Right atrium auricular region (tissue), 2 donors: ENCODE measurements around the gene JPH3. TPM values are rescaled to one million over a fixed set of nuclear protein-coding genes. Genes with fewer than 3 reads are reported as not detected.

Experiments
- DNase-seq: peaks from one replicate; pipeline ENCODE4 v3.0.0-alpha.2; 2019; ENCODE audit warnings: low spot score
- H3K27ac ChIP-seq, 2 donors: fragments of 200-600 bp; sonication (generic); 1 replicate in 1 of 2; 2 replicates in 1 of 2; pipeline ENCODE4 v1.5.1; 2016 to 2019
- H3K27me3 ChIP-seq, 2 donors: fragments of 200-600 bp; sonication (generic); one replicate each; pipeline versions ENCODE4 v1.5.1 to v1.6.0; 2017 to 2019
- H3K36me3 ChIP-seq: fragments of 200-600 bp; sonication (generic); one replicate; pipeline ENCODE4 v1.5.1; 2016
- H3K4me1 ChIP-seq, 2 donors: fragments of 200-600 bp; sonication (generic); one replicate each; pipeline versions ENCODE4 v1.5.1 to v1.6.0; 2017 to 2019
- H3K4me3 ChIP-seq, 2 donors: fragments of 200-600 bp; sonication (generic); 1 replicate in 1 of 2; 2 replicates in 1 of 2; pipeline ENCODE4 v1.5.1; 2017 to 2019; ENCODE audit warnings: mild to moderate bottlenecking in 1 of 2, moderate library complexity in 1 of 2
- H3K9me3 ChIP-seq, 2 donors: fragments of 200-600 bp; sonication (generic); one replicate each; pipeline ENCODE4 v1.5.1; 2019
- CTCF ChIP-seq, 2 donors: fragments of 200-600 bp; sonication (generic); IDR thresholded peaks; one replicate each; pipeline ENCODE4 v1.5.1; 2019; ENCODE audit warnings: antibody characterized with exemption in 2 of 2
- total RNA-seq, 2 donors: library from RNA; depleted of rRNA; stranded (reverse); fragments of >200 nt; gene quantifications; one replicate each; pipeline ENCODE4 v1.1.0, GENCODE V29; 2016

Gene JPH3
- total RNA-seq, 2 donors from 2014 or later: 0.08 to 0.11 TPM

GRCh38 chr16:87667946-87668345, 65.6 kb downstream of the JPH3 start:
- H3K4me3 ChIP-seq: no peak overlapping the region
- H3K4me1 ChIP-seq: no peaks in the 10 kb centered on the region
- H3K27me3 ChIP-seq: no peaks in the 10 kb centered on the region
- H3K27ac ChIP-seq: no peak overlapping the region
- no peaks in the 10 kb centered on the region for H3K36me3 ChIP-seq
- no peaks in the 10 kb centered on the region for H3K9me3 ChIP-seq
- no peak for TF ChIP-seq CTCF (IDR thresholded peaks at IDR 0.05)
- DNase-seq: no peak

- Histone ChIP-seq H3K4me3 (no peak overlapping the region), H3K4me1 (no peaks in the 10 kb centered on the region), H3K27ac (no peak overlapping the region), H3K9me3 (no peaks in the 10 kb centered on the region), H3K36me3 (no peaks in the 10 kb centered on the region), H3K27me3 (no peaks in the 10 kb centered on the region)
- no peak for DNase-seq
- TF ChIP-seq CTCF (IDR thresholded peaks at IDR 0.05): no peak
Measured at GRCh38 chr16:87669672-87670071, 67.4 kb downstream of the JPH3 start.

GRCh38 chr16:87671221-87671620, 68.9 kb downstream of the JPH3 start:
- TF ChIP-seq CTCF (IDR thresholded peaks at IDR 0.05): no peak
- H3K9me3 ChIP-seq: no peaks in the 10 kb centered on the region
- H3K27ac ChIP-seq: no peak overlapping the region
- H3K4me1 ChIP-seq: no peaks in the 10 kb centered on the region
- H3K36me3 ChIP-seq: no peaks in the 10 kb centered on the region
- H3K27me3 ChIP-seq: no peaks in the 10 kb centered on the region
- DNase-seq: no peak
- H3K4me3 ChIP-seq: no peak overlapping the region

GRCh38 chr16:87671715-87672270, 69.5 kb downstream of the JPH3 start:
- Histone ChIP-seq H3K4me1 (no peaks in the 10 kb centered on the region), H3K36me3 (no peaks in the 10 kb centered on the region), H3K27me3 (no peaks in the 10 kb centered on the region), H3K9me3 (no peaks in the 10 kb centered on the region), H3K27ac (no peak overlapping the region), H3K4me3 (no peak overlapping the region)
- no peak for TF ChIP-seq CTCF (IDR thresholded peaks at IDR 0.05)
- DNase-seq: no peak

GRCh38 chr16:87674419-87674818, 72.1 kb downstream of the JPH3 start:
- no peak for TF ChIP-seq CTCF (IDR thresholded peaks at IDR 0.05)
- no peak overlapping the region for H3K4me3 ChIP-seq
- no peaks in the 10 kb centered on the region for H3K36me3 ChIP-seq
- no peaks in the 10 kb centered on the region for H3K9me3 ChIP-seq
- H3K27me3 ChIP-seq: no peaks in the 10 kb centered on the region
- H3K27ac ChIP-seq: no peak overlapping the region
- no peaks in the 10 kb centered on the region for H3K4me1 ChIP-seq
- no peak for DNase-seq

- H3K4me1 ChIP-seq: no peaks in the 10 kb centered on the region
- H3K36me3 ChIP-seq: no peaks in the 10 kb centered on the region
- no peak overlapping the region for H3K4me3 ChIP-seq
- no peak for DNase-seq
- TF ChIP-seq CTCF (IDR thresholded peaks at IDR 0.05): no peak
- H3K27me3 ChIP-seq: no peaks in the 10 kb centered on the region
- H3K27ac ChIP-seq: no peak overlapping the region
- no peaks in the 10 kb centered on the region for H3K9me3 ChIP-seq
Measured at GRCh38 chr16:87675111-87675719, 72.9 kb downstream of the JPH3 start.
